ENCODE measurements around the gene VCL.

- TF ChIP-seq FOXK2 (IDR thresholded peaks at IDR 0.05) (no peak), BHLHE40 (IDR thresholded peaks at IDR 0.05; ENCODE audit: borderline replicate concordance) (no peak), FOXA1 (IDR thresholded peaks at IDR 0.05) (no peak), ELF4 (IDR thresholded peaks at IDR 0.05) (no peak), ARNT (IDR thresholded peaks at IDR 0.05) (no peak), SUZ12 (IDR thresholded peaks at IDR 0.05) (no peak), CTBP1 (IDR thresholded peaks at IDR 0.05; ENCODE audit: borderline replicate concordance) (no peak)
These were observed 142.1 kb downstream of the VCL start for GRCh38 chr10:74139981-74140380.

All from HEK293T (cell line).